SK-N-SH (cell line): Measurements from ENCODE around the gene TET2. TPM values are rescaled to one million over a fixed set of nuclear protein-coding genes. Genes with fewer than 3 reads are reported as not detected.

ENCODE experiments used
- CTCF ChIA-PET: fragments of 300-600, 350-600 bp; formaldehyde crosslinking; extraction: SDS; loops from one replicate; lab custom pipeline; 2021; lab: Yijun Ruan, JAX
- POLR2A ChIA-PET: fragments of 350-600 bp; sonication (Branson Sonifier 250); formaldehyde crosslinking; extraction: SDS; loops from one replicate; lab custom pipeline; 2020; ENCODE audit warnings: antibody characterized with exemption, inconsistent platforms; lab: Yijun Ruan, JAX
- DNase-seq: peaks from one replicate; pipeline ENCODE4 v3.0.0; 2012
- H2AFZ ChIP-seq: fragments of 200-600 bp; sonication (generic); 2 replicates; pipeline ENCODE4 v1.8.1; 2016; ENCODE audit warnings: antibody characterized with exemption, mild to moderate bottlenecking, low read depth
- H3F3A ChIP-seq: fragments of 200-600 bp; sonication (generic); replicated peaks from 2 replicates; pipeline ENCODE3; 2016; ENCODE audit warnings: antibody characterized with exemption, mild to moderate bottlenecking; ENCODE audit not compliant: insufficient read depth
- H3K27ac ChIP-seq, 2 experiments: fragments of 200-500 bp in 1 of 2; fragments of 200-600 bp in 1 of 2; sonication (Bioruptor generic) in 1 of 2; sonication (generic), shearing (Covaris generic) in 1 of 2; 2 replicates each; pipeline versions ENCODE4 v1.5.1 to v1.6.1; 2014 to 2016; ENCODE audit warnings: low read depth in 2 of 2, inconsistent platforms in 1 of 2, low read length in 1 of 2, mild to moderate bottlenecking in 1 of 2, mixed read lengths in 1 of 2
- H3K27me3 ChIP-seq: fragments of 200-600 bp; sonication (generic), shearing (Covaris generic); 2 replicates; pipeline ENCODE4 v1.6.1; 2016; ENCODE audit warnings: mixed run types; ENCODE audit not compliant: insufficient read depth
- H3K36me3 ChIP-seq, 2 experiments: fragments of 200-500 bp in 1 of 2; fragments of 200-600 bp in 1 of 2; sonication (Bioruptor generic) in 1 of 2; sonication (generic) in 1 of 2; replicated peaks in 1 of 2; 2 replicates each; pipeline versions ENCODE3 to v1.5.1; 2014 to 2016; ENCODE audit warnings: low read length in 1 of 2, mild to moderate bottlenecking in 1 of 2; ENCODE audit not compliant: insufficient read depth in 2 of 2, control insufficient read depth in 1 of 2
- H3K4me1 ChIP-seq, 2 experiments: fragments of 200-500 bp in 1 of 2; fragments of 200-600 bp in 1 of 2; sonication (Bioruptor generic) in 1 of 2; sonication (generic), shearing (Covaris generic) in 1 of 2; 2 replicates each; pipeline versions ENCODE4 v1.5.1 to v1.6.1; 2014 to 2016; ENCODE audit warnings: low read depth in 1 of 2, low read length in 1 of 2, mixed run types in 1 of 2; ENCODE audit not compliant: insufficient read depth in 2 of 2, control insufficient read depth in 1 of 2
- H3K4me2 ChIP-seq: fragments of 200-600 bp; sonication (generic), shearing (Covaris generic); 2 replicates; pipeline ENCODE4 v1.6.1; 2017; ENCODE audit warnings: mixed run types
- H3K4me3 ChIP-seq, 2 experiments: fragments of 200-500 bp in 1 of 2; fragments of 200-600 bp in 1 of 2; sonication (Bioruptor generic) in 1 of 2; sonication (generic), shearing (Covaris generic) in 1 of 2; 2 replicates each; pipeline versions ENCODE4 v1.5.1 to v1.8.1; 2014 to 2016; ENCODE audit warnings: low read depth in 2 of 2, inconsistent platforms in 1 of 2, low read length in 1 of 2, mild to moderate bottlenecking in 1 of 2, mixed read lengths in 1 of 2, moderate library complexity in 1 of 2
- H3K79me2 ChIP-seq: fragments of 200-600 bp; sonication (generic); 2 replicates; pipeline ENCODE4 v1.8.1; 2017; ENCODE audit warnings: mild to moderate bottlenecking; ENCODE audit not compliant: insufficient read depth
- H3K9ac ChIP-seq: fragments of 200-600 bp; sonication (generic); 2 replicates; pipeline ENCODE4 v1.6.1; 2017; ENCODE audit warnings: mixed run types
- H3K9me2 ChIP-seq: fragments of 200-600 bp; sonication (generic); 2 replicates; pipeline ENCODE4 v1.6.1; 2017; ENCODE audit warnings: mixed run types
- H3K9me3 ChIP-seq: fragments of 200-600 bp; sonication (generic); 2 replicates; pipeline ENCODE4 v1.6.1; 2017; ENCODE audit warnings: mixed run types, mild to moderate bottlenecking, moderate library complexity
- H4K20me1 ChIP-seq: fragments of 200-600 bp; sonication (generic); 2 replicates; pipeline ENCODE4 v1.6.1; 2017; ENCODE audit warnings: mild to moderate bottlenecking, mixed run types; ENCODE audit not compliant: insufficient read depth
- ELF1 ChIP-seq: IDR thresholded peaks from 2 replicates; pipeline ENCODE4 v1.4.0; 2012
- EP300 ChIP-seq, 2 experiments: IDR thresholded peaks; 2 replicates each; pipeline versions ENCODE4 v1.4.0 to v1.6.1; 2012; ENCODE audit warnings: borderline replicate concordance in 1 of 2, low read depth in 1 of 2, low read length in 1 of 2
- EZH2phosphoT487 ChIP-seq: fragments of 200-600 bp; sonication (generic); IDR thresholded peaks from 2 replicates; pipeline ENCODE4 v1.6.1; 2017; ENCODE audit warnings: low read depth, mixed run types, mild to moderate bottlenecking, antibody characterized with exemption, moderate library complexity, borderline replicate concordance
- FOXM1 ChIP-seq: IDR thresholded peaks from 2 replicates; pipeline ENCODE4 v1.4.0; 2012; ENCODE audit warnings: low read depth, mild to moderate bottlenecking
- GABPA ChIP-seq: IDR thresholded peaks from 2 replicates; pipeline ENCODE4 v1.4.0; 2012; ENCODE audit warnings: low read depth, mild to moderate bottlenecking
- JUND ChIP-seq: IDR thresholded peaks from 2 replicates; pipeline ENCODE4 v1.4.0; 2012
- MEF2A ChIP-seq: IDR thresholded peaks from 2 replicates; pipeline ENCODE4 v1.4.0; 2012; ENCODE audit warnings: low read depth, borderline replicate concordance
- MXI1 ChIP-seq: IDR thresholded peaks from 2 replicates; pipeline ENCODE4 v1.6.1; 2012; ENCODE audit warnings: mild to moderate bottlenecking, low read depth, low read length, improper control_type of control experiment
- NFIC ChIP-seq: IDR thresholded peaks from 2 replicates; pipeline ENCODE4 v1.4.0; 2012; ENCODE audit warnings: borderline replicate concordance
- NRF1 ChIP-seq: IDR thresholded peaks from 2 replicates; pipeline ENCODE4 v1.6.1; 2012; ENCODE audit warnings: low read depth, mild to moderate bottlenecking, low read length
- POLR2AphosphoS5 ChIP-seq: IDR thresholded peaks from 2 replicates; pipeline ENCODE4 v1.6.1; 2012; ENCODE audit warnings: low read depth, low read length
- RAD21 ChIP-seq: IDR thresholded peaks from 2 replicates; pipeline ENCODE4 v1.6.1; 2012; ENCODE audit warnings: mild to moderate bottlenecking, low read length
- RCOR1 ChIP-seq: fragments of 150-350 bp; IDR thresholded peaks from 2 replicates; pipeline ENCODE4 v1.6.1; 2017; ENCODE audit warnings: antibody characterized with exemption, low read length
- RFX5 ChIP-seq: IDR thresholded peaks from 2 replicates; pipeline ENCODE4 v1.6.1; 2012; ENCODE audit warnings: mild to moderate bottlenecking, improper control_type of control experiment, low read length
- RXRA ChIP-seq: IDR thresholded peaks from 2 replicates; pipeline ENCODE4 v1.4.0; 2012; ENCODE audit warnings: low read depth, mild to moderate bottlenecking, borderline replicate concordance
- SMC3 ChIP-seq: IDR thresholded peaks from 2 replicates; pipeline ENCODE4 v1.6.1; 2012; ENCODE audit warnings: low read depth, low read length, improper control_type of control experiment
- TCF12 ChIP-seq: IDR thresholded peaks from 2 replicates; pipeline ENCODE4 v1.4.0; 2012
- TEAD4 ChIP-seq: IDR thresholded peaks from 2 replicates; pipeline ENCODE4 v1.4.0; 2012; ENCODE audit warnings: mild to moderate bottlenecking, borderline replicate concordance; ENCODE audit not compliant: insufficient read depth
- YY1 ChIP-seq: IDR thresholded peaks from 2 replicates; pipeline ENCODE4 v1.4.0; 2012; ENCODE audit warnings: low read depth, mild to moderate bottlenecking
- polyA plus RNA-seq, 3 experiments: library from polyadenylated mRNA; depleted of rRNA; stranded (reverse); fragments of >200 nt; gene quantifications; 2 replicates each; pipeline ENCODE4 v1.2.3, GENCODE V29; 2012
- TF ChIP-seq, protein P1 (sequence below): IDR thresholded peaks from 2 replicates; pipeline ENCODE4; 2012
- TF ChIP-seq, protein P2 (sequence below): IDR thresholded peaks from 2 replicates; pipeline ENCODE4 v1.4.0; 2012; ENCODE audit warnings: low read depth, borderline replicate concordance
- TF ChIP-seq, protein P3 (sequence below): IDR thresholded peaks from 2 replicates; pipeline ENCODE4 v1.6.1; 2012; ENCODE audit warnings: mild to moderate bottlenecking, low read depth, low read length, moderate library complexity

Gene TET2
- polyA plus RNA-seq, 1 of the 3 experiments (the other 2 are of a cell fraction), result 3.5 TPM

DNA sequence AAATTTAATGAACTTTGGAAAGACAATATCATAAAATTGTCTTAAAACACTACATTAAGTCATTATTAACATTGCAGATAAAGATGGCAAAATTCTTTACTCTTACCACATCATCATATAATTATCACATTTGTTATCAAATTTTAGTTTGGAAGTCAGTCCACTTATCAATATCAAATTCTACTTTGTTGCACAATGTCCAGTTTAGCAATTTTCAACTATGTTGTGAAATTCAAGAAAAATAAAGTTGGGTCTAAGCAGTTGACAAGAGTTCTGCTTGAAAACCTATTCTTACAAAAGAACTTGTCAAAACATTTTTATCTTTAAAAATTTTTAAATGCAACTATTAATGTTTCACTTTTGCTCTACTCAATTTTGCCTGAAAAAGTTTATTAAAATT, 44.7 kb upstream of the TET2 start:
- Histone ChIP-seq H3F3A (no peaks in the 10 kb centered on the region), H3K9ac (no peak overlapping the region), H3K9me3 (peaks cover 2% of the 10 kb centered on the region; the same call in 1 of the 2 replicates), H2AFZ (no peak overlapping the region), H3K79me2 (no peaks in the 10 kb centered on the region), H3K4me2 (no peak overlapping the region), H3K27ac (no peak overlapping the region), H3K9me2 (no peaks in the 10 kb centered on the region), H3K27me3 (no peaks in the 10 kb centered on the region), H3K36me3 (no peaks in the 10 kb centered on the region), H3K4me1 (no peaks in the 10 kb centered on the region), H4K20me1 (no peaks in the 10 kb centered on the region), H3K4me3 (no peak overlapping the region)
- ChIA-PET CTCF (interaction anchor here (1.3 to 2.1 kb wide), 2 partner anchors 11 to 14 kb away, joined by 3 to 6 read pairs; no protein-coding TSS in a partner anchor), POLR2A (no interaction called here)
- no peak for DNase-seq
- no peak for TF ChIP-seq MEF2A
- TF ChIP-seq EP300 (IDR thresholded peaks at IDR 0.05; ENCODE audit: borderline replicate concordance in 1 of 2, low read depth in 1 of 2, low read length in 1 of 2), result no peak
- no peak for TF ChIP-seq POLR2AphosphoS5
- TF ChIP-seq, protein P1, sequence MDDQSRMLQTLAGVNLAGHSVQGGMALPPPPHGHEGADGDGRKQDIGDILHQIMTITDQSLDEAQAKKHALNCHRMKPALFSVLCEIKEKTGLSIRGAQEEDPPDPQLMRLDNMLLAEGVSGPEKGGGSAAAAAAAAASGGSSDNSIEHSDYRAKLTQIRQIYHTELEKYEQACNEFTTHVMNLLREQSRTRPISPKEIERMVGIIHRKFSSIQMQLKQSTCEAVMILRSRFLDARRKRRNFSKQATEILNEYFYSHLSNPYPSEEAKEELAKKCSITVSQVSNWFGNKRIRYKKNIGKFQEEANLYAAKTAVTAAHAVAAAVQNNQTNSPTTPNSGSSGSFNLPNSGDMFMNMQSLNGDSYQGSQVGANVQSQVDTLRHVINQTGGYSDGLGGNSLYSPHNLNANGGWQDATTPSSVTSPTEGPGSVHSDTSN, result no peak
- no peak for TF ChIP-seq RXRA
- TF ChIP-seq, protein P2, sequence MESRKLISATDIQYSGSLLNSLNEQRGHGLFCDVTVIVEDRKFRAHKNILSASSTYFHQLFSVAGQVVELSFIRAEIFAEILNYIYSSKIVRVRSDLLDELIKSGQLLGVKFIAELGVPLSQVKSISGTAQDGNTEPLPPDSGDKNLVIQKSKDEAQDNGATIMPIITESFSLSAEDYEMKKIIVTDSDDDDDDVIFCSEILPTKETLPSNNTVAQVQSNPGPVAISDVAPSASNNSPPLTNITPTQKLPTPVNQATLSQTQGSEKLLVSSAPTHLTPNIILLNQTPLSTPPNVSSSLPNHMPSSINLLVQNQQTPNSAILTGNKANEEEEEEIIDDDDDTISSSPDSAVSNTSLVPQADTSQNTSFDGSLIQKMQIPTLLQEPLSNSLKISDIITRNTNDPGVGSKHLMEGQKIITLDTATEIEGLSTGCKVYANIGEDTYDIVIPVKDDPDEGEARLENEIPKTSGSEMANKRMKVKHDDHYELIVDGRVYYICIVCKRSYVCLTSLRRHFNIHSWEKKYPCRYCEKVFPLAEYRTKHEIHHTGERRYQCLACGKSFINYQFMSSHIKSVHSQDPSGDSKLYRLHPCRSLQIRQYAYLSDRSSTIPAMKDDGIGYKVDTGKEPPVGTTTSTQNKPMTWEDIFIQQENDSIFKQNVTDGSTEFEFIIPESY, result no peak
- no peak for TF ChIP-seq RFX5

DNA sequence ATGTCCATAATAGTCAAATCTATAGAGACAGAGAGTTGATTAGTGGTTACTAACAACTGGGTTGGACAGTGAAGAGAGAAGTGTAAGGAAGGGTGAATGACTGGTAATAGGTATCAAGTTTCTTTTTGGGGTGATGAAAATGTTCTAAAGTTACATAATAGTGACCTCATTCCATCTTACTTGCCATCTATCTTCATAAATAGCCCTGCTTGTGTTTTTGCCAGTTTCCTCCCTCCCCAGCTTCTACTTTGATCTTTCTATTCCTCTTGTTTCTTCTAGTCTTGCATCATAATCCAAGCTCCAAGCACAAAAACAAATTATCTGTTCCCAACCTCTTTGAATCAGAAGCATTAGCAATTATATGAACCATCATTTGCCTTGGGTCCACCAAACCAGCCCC, 40.2 kb upstream of the TET2 start:
- Histone ChIP-seq H3K36me3 (no peaks in the 10 kb centered on the region), H3K27me3 (no peaks in the 10 kb centered on the region), H3F3A (no peaks in the 10 kb centered on the region), H3K4me2 (no peak overlapping the region), H3K9ac (no peak overlapping the region), H3K9me2 (no peaks in the 10 kb centered on the region)
- TF ChIP-seq EZH2phosphoT487 (no peak), TCF12 (no peak), FOXM1 (no peak), RCOR1 (no peak), NRF1 (no peak), SMC3 (no peak), JUND (no peak), RAD21 (no peak), YY1 (no peak), NFIC (no peak), GABPA (no peak), TEAD4 (no peak), MXI1 (no peak), ELF1 (no peak)
- TF ChIP-seq, protein P3, sequence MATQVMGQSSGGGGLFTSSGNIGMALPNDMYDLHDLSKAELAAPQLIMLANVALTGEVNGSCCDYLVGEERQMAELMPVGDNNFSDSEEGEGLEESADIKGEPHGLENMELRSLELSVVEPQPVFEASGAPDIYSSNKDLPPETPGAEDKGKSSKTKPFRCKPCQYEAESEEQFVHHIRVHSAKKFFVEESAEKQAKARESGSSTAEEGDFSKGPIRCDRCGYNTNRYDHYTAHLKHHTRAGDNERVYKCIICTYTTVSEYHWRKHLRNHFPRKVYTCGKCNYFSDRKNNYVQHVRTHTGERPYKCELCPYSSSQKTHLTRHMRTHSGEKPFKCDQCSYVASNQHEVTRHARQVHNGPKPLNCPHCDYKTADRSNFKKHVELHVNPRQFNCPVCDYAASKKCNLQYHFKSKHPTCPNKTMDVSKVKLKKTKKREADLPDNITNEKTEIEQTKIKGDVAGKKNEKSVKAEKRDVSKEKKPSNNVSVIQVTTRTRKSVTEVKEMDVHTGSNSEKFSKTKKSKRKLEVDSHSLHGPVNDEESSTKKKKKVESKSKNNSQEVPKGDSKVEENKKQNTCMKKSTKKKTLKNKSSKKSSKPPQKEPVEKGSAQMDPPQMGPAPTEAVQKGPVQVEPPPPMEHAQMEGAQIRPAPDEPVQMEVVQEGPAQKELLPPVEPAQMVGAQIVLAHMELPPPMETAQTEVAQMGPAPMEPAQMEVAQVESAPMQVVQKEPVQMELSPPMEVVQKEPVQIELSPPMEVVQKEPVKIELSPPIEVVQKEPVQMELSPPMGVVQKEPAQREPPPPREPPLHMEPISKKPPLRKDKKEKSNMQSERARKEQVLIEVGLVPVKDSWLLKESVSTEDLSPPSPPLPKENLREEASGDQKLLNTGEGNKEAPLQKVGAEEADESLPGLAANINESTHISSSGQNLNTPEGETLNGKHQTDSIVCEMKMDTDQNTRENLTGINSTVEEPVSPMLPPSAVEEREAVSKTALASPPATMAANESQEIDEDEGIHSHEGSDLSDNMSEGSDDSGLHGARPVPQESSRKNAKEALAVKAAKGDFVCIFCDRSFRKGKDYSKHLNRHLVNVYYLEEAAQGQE, result no peak
- TF ChIP-seq, protein P1, result no peak
- TF ChIP-seq, all 33 proteins: peak for 0
- no peak for DNase-seq
- no peaks in the 10 kb centered on the region for H3K4me1 ChIP-seq
- no peaks in the 10 kb centered on the region for H3K9me3 ChIP-seq
- no peaks in the 10 kb centered on the region for H4K20me1 ChIP-seq
- POLR2A ChIA-PET, result no interaction called here
- H3K4me3 ChIP-seq, result no peak overlapping the region
- no peak overlapping the region for H3K27ac ChIP-seq
- no peak overlapping the region for H2AFZ ChIP-seq
- CTCF ChIA-PET, result interaction anchor here (1.0 kb wide), 1 partner anchor 10 kb away, joined by 3 read pairs; no protein-coding TSS in a partner anchor
- no peaks in the 10 kb centered on the region for H3K79me2 ChIP-seq
